Measurements from ENCODE around the gene KIF5C.
A peak's percentile ranks its signal among the peaks of the same experiment; 100 is the strongest.

Gene KIF5C

DNA sequence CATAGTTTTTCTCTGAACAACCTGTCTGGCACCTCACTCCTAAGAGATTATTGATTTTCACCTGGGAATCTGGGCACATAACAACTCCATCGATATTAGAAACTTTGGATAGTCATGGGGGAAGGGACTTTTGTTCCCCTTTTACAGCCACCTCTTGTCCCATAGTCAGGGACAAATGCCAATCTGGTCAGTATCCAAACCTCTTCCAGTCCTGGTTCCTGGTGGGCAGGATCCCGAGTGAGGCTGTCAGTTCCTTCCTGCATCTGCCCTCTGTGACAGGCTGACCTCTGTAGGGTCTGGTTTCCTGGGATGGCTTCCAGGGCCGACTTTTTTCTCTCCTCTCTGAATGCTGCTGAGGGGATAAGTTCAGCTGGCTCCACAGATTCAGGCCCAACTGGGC lies 11.0 kb downstream of the KIF5C start:
- no peak overlapping the region for H3K4me3 ChIP-seq (ENCODE audit: low read depth, low read length)
- TF ChIP-seq, protein P1, sequence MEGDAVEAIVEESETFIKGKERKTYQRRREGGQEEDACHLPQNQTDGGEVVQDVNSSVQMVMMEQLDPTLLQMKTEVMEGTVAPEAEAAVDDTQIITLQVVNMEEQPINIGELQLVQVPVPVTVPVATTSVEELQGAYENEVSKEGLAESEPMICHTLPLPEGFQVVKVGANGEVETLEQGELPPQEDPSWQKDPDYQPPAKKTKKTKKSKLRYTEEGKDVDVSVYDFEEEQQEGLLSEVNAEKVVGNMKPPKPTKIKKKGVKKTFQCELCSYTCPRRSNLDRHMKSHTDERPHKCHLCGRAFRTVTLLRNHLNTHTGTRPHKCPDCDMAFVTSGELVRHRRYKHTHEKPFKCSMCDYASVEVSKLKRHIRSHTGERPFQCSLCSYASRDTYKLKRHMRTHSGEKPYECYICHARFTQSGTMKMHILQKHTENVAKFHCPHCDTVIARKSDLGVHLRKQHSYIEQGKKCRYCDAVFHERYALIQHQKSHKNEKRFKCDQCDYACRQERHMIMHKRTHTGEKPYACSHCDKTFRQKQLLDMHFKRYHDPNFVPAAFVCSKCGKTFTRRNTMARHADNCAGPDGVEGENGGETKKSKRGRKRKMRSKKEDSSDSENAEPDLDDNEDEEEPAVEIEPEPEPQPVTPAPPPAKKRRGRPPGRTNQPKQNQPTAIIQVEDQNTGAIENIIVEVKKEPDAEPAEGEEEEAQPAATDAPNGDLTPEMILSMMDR (conservative IDR thresholded peaks at IDR 0.05; ENCODE audit: low read depth, low read length): no peak
- DNase-seq (ENCODE audit: low read depth): no peak

DNA sequence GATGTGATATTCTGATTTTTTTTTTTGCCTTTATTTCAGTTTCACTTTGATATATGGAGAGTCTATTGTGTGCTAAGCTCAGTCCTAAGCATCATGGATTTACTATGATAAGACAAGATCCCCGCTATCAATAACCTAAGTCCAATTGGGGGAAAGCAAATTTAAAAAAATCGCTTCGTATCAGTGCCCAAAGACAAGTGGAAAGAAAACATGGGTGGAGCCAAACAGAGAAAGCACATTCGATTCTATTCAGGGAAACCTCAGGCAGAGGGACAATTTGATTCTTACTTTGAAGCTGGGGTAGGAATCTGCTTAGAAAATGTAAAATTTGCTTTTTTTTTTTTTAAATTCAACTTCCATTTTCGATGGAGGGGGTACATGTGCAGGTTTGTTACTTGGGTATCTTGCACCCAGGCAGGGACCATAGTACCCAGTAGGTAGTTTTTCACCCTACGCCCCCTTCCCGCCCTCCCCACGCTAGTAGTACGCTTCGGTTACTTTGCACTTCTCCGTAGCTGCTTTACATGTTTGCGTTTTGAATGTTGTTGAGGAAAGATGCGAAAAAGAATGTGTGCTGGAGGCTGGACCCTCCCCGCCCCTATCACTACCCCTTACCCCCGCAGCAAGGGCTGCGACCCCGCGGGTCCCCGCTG lies 12.4 kb downstream of the KIF5C start:
- peak overlapping the region; percentile 29 for H3K4me3 ChIP-seq (ENCODE audit: low read depth, low read length)

DNA sequence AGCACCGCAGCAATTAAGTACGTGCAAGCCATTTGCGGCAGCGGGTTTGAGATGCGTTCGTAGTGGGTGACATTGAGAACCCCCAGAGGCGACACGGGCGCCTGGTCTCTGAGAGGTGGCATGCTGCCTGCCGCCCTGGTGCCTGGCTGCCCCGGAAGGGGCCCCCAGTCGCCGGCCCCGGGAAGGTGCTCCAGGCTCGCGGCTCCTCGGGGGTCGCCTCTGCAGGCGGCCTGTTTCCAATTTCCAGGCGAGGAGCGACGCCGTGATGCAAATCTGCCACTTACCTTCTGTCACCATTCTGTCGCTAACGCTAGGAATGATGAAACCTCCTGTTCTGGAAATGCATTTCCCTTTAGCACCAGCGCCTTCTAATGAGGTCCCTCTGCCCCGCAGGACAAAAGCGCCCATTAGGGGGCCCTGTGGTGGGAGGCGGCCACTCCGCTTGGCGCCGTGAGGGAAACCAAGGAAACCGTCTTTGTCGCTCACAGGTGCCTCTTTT lies 13.0 kb downstream of the KIF5C start:
- TF ChIP-seq, protein P1 (conservative IDR thresholded peaks at IDR 0.05; ENCODE audit: low read depth, low read length): no peak
- H3K4me3 ChIP-seq (ENCODE audit: low read depth, low read length): peak overlapping the region; percentile 8
- DNase-seq (ENCODE audit: low read depth): no peak

More for the DNA sequence above, 12.4 kb downstream of the KIF5C start:
- TF ChIP-seq, protein P1 (conservative IDR thresholded peaks at IDR 0.05; ENCODE audit: low read depth, low read length): no peak
- DNase-seq (ENCODE audit: low read depth): no peak

DNA sequence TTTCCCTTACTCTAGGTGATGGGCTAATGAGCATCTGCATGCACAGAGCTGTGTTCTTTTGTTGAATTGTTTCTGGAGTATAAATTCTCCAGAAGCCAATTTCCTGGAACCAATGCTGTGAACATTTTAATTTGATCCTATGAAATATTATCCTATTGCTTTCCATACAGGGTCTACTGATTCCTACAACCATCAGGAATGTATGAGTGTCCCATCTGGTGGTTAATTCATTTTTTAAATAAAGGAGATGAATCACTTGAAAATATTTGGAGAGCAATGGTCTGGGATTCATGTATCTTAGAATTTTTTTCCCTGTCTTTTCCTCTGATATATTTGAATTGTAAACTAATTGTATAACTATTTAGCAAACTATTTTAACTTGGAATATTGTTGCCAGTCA lies 14.0 kb downstream of the KIF5C start:
- H3K4me3 ChIP-seq (ENCODE audit: low read depth, low read length): no peak overlapping the region
- TF ChIP-seq, protein P1 (conservative IDR thresholded peaks at IDR 0.05; ENCODE audit: low read depth, low read length): no peak
- no peak for DNase-seq (ENCODE audit: low read depth)

DNA sequence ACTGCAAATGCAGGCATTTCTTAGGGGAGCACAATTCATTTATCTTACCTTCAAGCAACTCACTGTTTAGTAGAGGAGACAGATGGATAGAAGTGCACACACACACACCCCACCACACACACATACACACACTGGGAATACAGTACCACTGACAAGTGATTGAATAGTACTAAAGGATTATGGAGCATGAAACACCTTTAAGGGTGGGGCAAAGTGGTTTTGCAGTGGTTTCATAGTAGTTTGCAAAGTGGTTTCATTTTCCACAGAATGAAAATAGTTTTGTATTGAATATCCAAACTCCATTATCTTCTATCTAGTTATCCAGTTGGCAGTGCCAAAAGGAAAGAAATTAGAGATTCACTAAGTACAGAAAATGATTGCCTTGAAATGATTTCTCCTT lies 18.9 kb downstream of the KIF5C start:
- TF ChIP-seq, protein P1 (conservative IDR thresholded peaks at IDR 0.05; ENCODE audit: low read depth, low read length): no peak
- H3K4me3 ChIP-seq (ENCODE audit: low read depth, low read length): no peak overlapping the region
- no peak for DNase-seq (ENCODE audit: low read depth)

DNA sequence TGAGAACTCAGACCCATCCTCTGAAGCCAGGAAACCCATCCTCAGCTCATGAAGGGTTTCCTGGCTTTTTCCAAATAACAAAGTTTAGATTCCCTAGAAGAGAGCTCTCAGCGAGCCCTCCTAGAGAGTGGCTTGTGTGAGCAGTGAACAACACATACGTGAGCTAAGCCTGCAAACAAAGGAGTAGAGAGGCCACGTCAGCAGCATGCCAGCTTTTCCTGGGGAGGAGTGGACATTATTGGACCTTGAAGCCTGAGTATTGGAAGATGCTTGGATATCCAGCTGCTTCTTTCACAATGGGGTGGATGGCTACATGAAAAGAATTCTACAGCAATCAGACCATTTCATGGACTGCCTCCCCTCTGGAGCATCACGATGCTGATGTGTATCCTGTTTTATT lies 21.1 kb downstream of the KIF5C start:
- no peak overlapping the region for H3K4me3 ChIP-seq (ENCODE audit: low read depth, low read length)
- no peak for DNase-seq (ENCODE audit: low read depth)
- TF ChIP-seq, protein P1 (conservative IDR thresholded peaks at IDR 0.05; ENCODE audit: low read depth, low read length): no peak

Data from choroid plexus epithelial cell (primary cell).